Testis (tissue), 3 donors: ENCODE measurements around the gene TMEM175. TPM values are rescaled to one million over a fixed set of nuclear protein-coding genes. Genes with fewer than 3 reads are reported as not detected.

Experiments used
- DNase-seq: peaks from one replicate; pipeline ENCODE4 v3.0.0-alpha.2; 2019
- H3K27ac ChIP-seq, 2 donors: fragments of 200-600 bp; sonication (generic); one replicate each; pipeline ENCODE4 v1.5.1; 2019
- H3K27me3 ChIP-seq: fragments of 200-600 bp; sonication (generic); one replicate; pipeline ENCODE4 v1.5.1; 2019
- H3K36me3 ChIP-seq: fragments of 200-600 bp; sonication (generic); one replicate; pipeline ENCODE4 v1.5.1; 2017; ENCODE audit warnings: low read depth; ENCODE audit errors: missing control alignments
- H3K4me1 ChIP-seq: fragments of 200-600 bp; sonication (generic); one replicate; pipeline ENCODE4 v1.5.1; 2019
- H3K4me3 ChIP-seq, 2 donors: fragments of 200-600 bp; sonication (generic); one replicate each; pipeline ENCODE4 v1.5.1; 2017 to 2019
- H3K9me3 ChIP-seq: fragments of 200-600 bp; sonication (generic); one replicate; pipeline ENCODE4 v1.5.1; 2017
- POLR2A ChIP-seq: fragments of 450-650 bp; IDR thresholded peaks from one replicate; pipeline ENCODE4 v1.6.1; 2017; ENCODE audit warnings: antibody characterized with exemption, mild to moderate bottlenecking, moderate library complexity
- WGBS, 2 donors: methylation state at CpG; one replicate each; pipeline ENCODE4 v1.1.5; 2018; 5-methylcytosine and 5-hydroxymethylcytosine counted together
- intact Hi-C: fragments of 100-400 bp; cut with DNase I; formaldehyde crosslinking; loops from one replicate; pipeline ENCODE4 v1.15.1; 2023; ENCODE audit warnings: low total_unique reads
- polyA plus RNA-seq: library from polyadenylated mRNA; stranded (reverse); fragments of 350-450 nt; fragmentation: Illumina TruSeq; extraction: RNeasy Lipid Tissue Mini Kit (QIAGEN cat#74804); gene quantifications from one replicate; pipeline ENCODE4 v1.2.3, GENCODE V29; 2014; ENCODE audit warnings: low read depth, low replicate concordance; ENCODE audit not compliant: insufficient read depth
- total RNA-seq, 2 donors: library from RNA; depleted of rRNA; stranded (reverse); fragments of >200 nt; gene quantifications; one replicate each; pipeline ENCODE4 v1.2.3, GENCODE V29; 2016
- TF ChIP-seq, protein P1 (sequence below), 3 experiments: fragments of 450-650 bp in 2 of 3; fragments of 200-600 bp in 1 of 3; sonication (generic) in 1 of 3; IDR thresholded peaks; one replicate each; pipeline ENCODE4 v1.5.1; 2016 to 2019; ENCODE audit warnings: antibody characterized with exemption in 3 of 3, mild to moderate bottlenecking in 2 of 3, moderate library complexity in 1 of 3

The TMEM175 gene
- total and polyA plus RNA-seq, 3 donors from 2014 or later: 50.5 to 88.2 (median 69.2) TPM

DNA sequence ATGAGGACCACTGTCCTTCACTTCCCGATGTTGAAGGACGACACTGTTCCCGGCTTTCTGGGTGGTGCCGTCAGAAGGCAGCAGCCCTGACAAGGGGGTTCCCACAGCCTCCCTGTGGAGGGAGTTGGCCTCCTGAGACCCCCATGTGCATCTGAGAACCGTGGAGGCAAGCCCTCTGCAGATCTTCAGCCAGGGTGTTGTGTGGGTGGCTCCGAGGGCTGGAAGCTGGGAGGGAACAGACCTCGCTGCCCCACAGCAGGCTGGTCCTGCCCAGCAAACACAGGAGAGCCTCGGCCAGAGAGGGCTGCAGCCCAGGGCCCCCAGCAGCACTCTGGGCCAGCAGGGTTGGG, 24.9 kb downstream of the TMEM175 start:
- intact Hi-C loops: no loop called here
- H3K36me3 ChIP-seq: no peaks in the 10 kb centered on the region

GRCh38 chr4:957581-958313, 25.5 kb downstream of the TMEM175 start:
- Histone ChIP-seq H3K9me3 (no peaks in the 10 kb centered on the region), H3K4me1 (no peaks in the 10 kb centered on the region), H3K27me3 (no peaks in the 10 kb centered on the region), H3K4me3 (no peak overlapping the region), H3K27ac (no peak overlapping the region), H3K36me3 (no peaks in the 10 kb centered on the region)
- DNase-seq: no peak
- no peak for TF ChIP-seq POLR2A
- TF ChIP-seq, protein P1, sequence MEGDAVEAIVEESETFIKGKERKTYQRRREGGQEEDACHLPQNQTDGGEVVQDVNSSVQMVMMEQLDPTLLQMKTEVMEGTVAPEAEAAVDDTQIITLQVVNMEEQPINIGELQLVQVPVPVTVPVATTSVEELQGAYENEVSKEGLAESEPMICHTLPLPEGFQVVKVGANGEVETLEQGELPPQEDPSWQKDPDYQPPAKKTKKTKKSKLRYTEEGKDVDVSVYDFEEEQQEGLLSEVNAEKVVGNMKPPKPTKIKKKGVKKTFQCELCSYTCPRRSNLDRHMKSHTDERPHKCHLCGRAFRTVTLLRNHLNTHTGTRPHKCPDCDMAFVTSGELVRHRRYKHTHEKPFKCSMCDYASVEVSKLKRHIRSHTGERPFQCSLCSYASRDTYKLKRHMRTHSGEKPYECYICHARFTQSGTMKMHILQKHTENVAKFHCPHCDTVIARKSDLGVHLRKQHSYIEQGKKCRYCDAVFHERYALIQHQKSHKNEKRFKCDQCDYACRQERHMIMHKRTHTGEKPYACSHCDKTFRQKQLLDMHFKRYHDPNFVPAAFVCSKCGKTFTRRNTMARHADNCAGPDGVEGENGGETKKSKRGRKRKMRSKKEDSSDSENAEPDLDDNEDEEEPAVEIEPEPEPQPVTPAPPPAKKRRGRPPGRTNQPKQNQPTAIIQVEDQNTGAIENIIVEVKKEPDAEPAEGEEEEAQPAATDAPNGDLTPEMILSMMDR (IDR thresholded peaks at IDR 0.05): no peak
- intact Hi-C loops: no loop called here
- WGBS, 2 donors: 79 to 92% methylated on average over 13 to 41 of the region's 45 CpGs

More for the DNA sequence above, 24.9 kb downstream of the TMEM175 start:
- Histone ChIP-seq H3K9me3 (no peaks in the 10 kb centered on the region), H3K4me1 (no peaks in the 10 kb centered on the region), H3K27ac (no peak overlapping the region), H3K4me3 (no peak overlapping the region), H3K27me3 (no peaks in the 10 kb centered on the region)
- DNase-seq: no peak
- 82% methylated on average over 8 of the region's 8 CpGs; no CpG with 5 or more reads in 1 of the 2 donors for WGBS, 2 donors
- TF ChIP-seq, protein P1 (IDR thresholded peaks at IDR 0.05): no peak
- TF ChIP-seq POLR2A: no peak

DNA sequence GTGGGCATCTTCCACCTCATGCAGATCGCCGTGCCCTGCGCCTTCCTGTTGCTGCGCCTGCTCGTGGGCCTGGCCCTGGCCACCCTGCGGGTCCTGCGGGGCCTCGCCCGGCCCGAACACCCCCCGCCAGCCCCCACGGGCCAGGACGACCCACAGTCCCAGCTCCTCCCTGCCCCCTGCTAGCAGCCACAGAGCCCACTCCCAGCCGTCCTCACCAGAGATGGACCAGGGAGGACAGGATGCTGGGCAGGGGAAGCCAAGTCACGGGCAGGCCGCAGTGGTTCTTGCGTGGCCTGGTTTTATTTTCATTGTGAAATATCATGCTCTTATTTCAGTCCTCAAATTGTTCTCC, 26.0 kb downstream of the TMEM175 start:
- no peak overlapping the region for H3K4me3 ChIP-seq
- H3K27me3 ChIP-seq: no peaks in the 10 kb centered on the region
- no peak for DNase-seq
- intact Hi-C loops: no loop called here
- no peaks in the 10 kb centered on the region for H3K4me1 ChIP-seq
- 75 to 93% methylated on average over 3 to 12 of the region's 17 CpGs for WGBS, 2 donors
- no peaks in the 10 kb centered on the region for H3K9me3 ChIP-seq
- H3K27ac ChIP-seq: no peak overlapping the region
- no peaks in the 10 kb centered on the region for H3K36me3 ChIP-seq
- TF ChIP-seq, protein P1 (IDR thresholded peaks at IDR 0.05): no peak
- no peak for TF ChIP-seq POLR2A

DNA sequence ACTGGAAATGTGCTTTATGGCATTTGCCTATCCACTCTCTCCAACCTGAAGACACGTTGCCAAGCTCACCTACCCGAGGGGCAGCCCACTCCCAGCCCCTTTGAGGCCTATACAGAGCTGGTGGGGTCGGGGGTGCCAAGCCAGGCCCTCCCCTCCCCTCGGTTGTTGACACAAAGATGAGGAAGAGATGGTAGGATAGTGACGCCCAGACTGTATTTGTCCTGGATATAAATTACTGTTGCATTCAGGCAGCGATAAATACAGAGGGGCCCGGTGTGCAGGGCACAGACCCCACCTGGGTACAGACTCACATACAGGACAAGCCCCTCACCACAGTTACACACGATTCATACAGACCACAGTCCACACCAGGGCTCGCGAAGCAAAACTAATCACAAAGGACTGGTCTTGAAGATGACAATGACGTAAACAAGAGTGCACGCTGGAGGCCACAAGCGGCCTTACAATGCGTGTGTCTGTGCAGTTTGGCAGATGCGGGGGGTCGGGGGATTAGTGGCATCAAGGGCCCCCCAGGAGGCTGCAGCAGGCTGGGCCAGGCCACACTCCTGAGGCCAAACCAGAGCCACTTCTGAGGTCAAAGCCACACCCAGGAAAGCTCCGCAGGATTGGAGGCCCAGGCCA, 26.6 kb downstream of the TMEM175 start:
- Histone ChIP-seq H3K27ac (no peak overlapping the region), H3K4me3 (no peak overlapping the region), H3K27me3 (no peaks in the 10 kb centered on the region), H3K9me3 (no peaks in the 10 kb centered on the region), H3K36me3 (no peaks in the 10 kb centered on the region), H3K4me1 (no peaks in the 10 kb centered on the region)
- WGBS, 2 donors: 86 to 89% methylated on average over 17 of the region's 17 CpGs
- TF ChIP-seq POLR2A: no peak
- TF ChIP-seq, protein P1 (IDR thresholded peaks at IDR 0.05): no peak
- intact Hi-C loops: no loop called here
- no peak for DNase-seq
